ENCODE data around the gene PAOX.

Gene PAOX

DNA sequence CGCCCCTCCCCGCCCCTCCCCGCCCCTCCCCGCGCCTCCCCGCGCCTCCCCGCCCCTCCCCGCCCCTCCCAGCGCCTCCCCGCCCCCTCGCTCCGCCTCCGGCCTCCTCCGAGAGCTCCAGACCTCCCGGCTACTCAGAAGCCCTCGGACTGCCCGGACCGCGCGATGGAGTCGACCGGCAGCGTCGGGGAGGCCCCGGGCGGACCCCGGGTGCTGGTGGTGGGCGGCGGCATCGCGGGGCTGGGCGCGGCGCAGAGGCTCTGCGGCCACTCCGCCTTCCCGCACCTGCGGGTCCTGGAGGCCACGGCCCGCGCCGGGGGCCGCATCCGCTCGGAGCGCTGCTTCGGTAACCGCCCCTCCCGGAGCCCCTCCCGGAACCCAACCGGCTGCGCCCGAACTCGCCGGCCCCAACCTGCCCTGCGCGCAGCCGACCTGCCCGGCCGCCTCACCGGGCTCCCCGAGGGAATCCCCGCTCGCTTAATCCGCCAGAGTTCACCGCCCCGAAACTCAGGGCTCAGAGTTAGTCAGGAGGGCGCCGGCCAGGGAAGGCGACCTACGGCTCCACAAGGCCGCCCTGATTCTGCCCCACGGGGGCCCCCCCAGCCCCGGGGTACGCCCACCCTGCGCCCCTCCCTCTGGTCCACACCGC is at the start of gene PAOX:
TSS of gene PAOX (plus strand) at position 111 of the 649 bp plus-strand sequence. CDS start at position 166, 55 bp downstream.
- TF ChIP-seq GATA3 (IDR thresholded peaks at IDR 0.05; ENCODE audit: low read depth, low read length) (no peak), GATA2 (IDR thresholded peaks at IDR 0.05; ENCODE audit: low read depth, low read length) (no peak)

GRCh38 chr10:133329491-133330202 is 49.4 kb upstream of the PAOX start:
- no peak for TF ChIP-seq GATA3 (IDR thresholded peaks at IDR 0.05; ENCODE audit: low read depth, low read length)
- TF ChIP-seq GATA2 (IDR thresholded peaks at IDR 0.05; ENCODE audit: low read depth, low read length): no peak

DNA sequence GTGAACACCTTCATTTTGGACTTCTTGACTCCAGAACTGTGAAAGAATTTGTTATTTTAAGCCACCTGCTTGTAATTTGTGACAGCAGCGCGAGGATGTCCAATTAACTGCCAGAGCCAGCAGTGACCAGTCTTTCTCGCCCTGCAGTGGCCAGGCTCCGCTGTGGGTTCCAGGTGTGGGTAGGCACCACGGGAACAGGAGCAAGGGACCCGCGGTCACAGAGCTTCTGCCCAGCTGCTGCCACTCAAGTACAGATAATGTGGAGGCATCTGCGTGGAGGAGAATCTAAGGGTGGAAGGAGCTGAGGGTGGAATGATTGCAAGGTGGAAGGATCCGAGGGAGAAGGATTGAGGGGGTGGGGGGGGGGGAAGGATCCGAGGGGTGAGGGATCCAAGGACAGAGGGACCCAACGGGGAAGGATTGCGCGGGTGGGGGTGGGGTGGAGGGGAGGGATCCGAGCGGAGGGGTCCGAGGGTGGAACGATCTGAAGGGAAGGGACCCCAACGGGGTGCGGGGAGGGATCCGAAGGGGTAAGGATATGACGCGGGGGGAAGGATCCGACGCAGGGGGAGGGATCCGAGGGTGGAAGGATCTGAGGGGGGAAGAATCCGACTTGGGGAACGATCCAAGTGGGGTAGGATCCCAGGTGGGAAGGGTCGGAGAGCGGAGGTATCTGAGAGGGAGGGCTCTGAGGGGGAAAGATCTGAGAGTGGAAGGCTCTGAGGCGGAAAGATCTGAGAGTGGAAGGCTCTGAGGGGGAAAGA is 45.9 kb upstream of the PAOX start:
- TF ChIP-seq GATA3 (IDR thresholded peaks at IDR 0.05; ENCODE audit: low read depth, low read length): no peak
- TF ChIP-seq GATA2 (IDR thresholded peaks at IDR 0.05; ENCODE audit: low read depth, low read length): no peak

DNA sequence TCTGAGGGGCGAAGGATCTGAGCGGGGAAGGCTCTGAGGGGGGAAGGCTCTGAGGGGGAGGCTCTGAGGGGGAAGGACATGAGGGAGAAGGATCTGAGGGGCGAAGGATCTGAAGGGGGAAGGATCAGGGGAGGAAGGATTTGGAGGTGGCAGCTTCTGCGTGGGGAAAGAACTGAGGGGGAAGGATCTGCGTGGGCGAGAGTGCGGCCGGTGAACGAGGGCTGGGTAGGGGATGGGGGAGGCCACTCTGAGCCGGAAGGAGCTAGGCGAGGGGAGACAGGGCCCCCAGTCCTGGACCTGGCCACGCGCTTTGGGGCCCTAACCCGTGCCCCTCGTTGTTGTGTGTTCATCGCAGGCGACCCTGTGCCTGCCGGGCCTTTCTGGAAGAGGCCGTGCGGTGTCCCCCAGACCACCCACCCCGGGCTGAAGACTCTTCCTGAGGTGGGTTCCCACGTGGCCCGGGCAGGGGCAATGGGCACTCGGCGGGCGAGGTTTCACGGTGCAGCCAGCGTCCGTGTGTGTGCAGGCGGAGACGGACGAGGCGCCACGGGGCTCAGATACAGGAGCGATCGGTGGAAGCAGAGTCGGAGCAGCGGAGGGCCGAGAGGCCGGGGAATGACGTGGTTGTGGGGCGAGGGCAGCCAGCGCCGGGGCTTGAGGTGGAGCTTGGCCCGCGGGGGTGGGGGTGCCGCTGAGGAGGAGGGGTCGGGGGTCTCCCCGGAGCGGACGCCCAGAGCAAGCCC is 44.4 kb upstream of the PAOX start:
- TF ChIP-seq GATA2 (IDR thresholded peaks at IDR 0.05; ENCODE audit: low read depth, low read length) (no peak), GATA3 (IDR thresholded peaks at IDR 0.05; ENCODE audit: low read depth, low read length) (no peak)

DNA sequence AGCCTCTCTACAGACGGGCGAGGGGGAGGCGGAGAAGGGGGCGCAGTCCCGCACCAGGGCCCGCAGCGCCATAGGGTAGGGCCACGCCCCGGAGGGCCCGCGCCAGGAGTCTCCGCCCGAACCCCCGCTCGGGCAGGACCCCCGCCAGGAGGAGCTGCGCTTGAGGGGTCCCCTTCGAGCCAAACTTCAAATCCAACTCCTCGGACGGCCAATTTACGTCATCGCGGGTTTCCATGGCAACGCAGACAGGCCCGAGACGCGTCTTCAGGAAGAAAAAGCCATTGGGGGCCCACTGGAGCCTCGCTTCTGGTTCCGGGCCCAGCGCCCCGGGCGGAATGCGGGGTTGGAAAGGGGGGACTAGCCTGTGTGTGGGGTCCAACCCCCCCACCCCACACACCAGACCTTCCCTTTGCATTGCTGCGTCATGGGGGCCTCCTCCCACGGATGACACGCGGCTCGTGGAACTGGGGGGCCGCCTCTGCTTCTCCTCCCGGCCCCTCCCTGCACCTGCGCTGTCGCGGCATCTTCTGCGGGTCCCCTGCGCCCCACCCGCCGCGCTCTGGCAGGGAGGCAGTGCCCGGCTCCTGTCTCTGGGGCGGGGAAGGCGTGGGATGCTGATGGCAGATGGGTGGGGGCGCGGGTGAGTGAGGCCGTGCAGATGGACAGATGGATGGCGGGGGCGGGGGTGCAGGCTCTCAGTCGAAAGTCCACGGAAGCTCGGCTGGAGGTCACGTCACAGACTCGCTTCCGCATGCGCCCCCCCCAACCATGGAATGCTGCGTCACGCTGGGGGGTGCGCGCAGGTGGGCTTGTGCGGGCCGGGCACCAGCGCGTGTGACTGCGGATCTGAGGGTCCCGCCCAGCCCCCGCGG is 43.6 kb upstream of the PAOX start:
- TF ChIP-seq GATA3 (IDR thresholded peaks at IDR 0.05; ENCODE audit: low read depth, low read length) (no peak), GATA2 (IDR thresholded peaks at IDR 0.05; ENCODE audit: low read depth, low read length) (no peak)

- TF ChIP-seq GATA2 (IDR thresholded peaks at IDR 0.05; ENCODE audit: low read depth, low read length) (no peak), GATA3 (IDR thresholded peaks at IDR 0.05; ENCODE audit: low read depth, low read length) (no peak)
Measured at GRCh38 chr10:133336118-133336576, 42.9 kb upstream of the PAOX start.

GRCh38 chr10:133336577-133337369 is 42.3 kb upstream of the PAOX start, which contains the start of gene CALY:
Gene CALY (minus strand): TSS chr10:133336896. CDS start chr10:133328989, 7,907 bp downstream.
- TF ChIP-seq GATA3 (IDR thresholded peaks at IDR 0.05; ENCODE audit: low read depth, low read length) (no peak), GATA2 (IDR thresholded peaks at IDR 0.05; ENCODE audit: low read depth, low read length) (no peak)

DNA sequence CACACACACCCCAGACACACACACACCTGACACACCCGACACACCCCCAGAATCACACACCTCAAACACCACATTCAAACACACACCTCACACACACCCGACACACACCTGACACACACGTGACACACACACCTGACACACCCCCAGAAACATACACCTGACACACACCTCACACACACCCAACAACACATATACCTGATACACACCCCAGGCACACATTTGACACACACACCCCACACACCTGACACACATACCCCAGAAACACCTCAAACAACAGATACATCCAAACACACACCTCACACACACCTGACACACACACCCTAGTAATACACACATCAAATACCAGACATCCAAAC is 41.7 kb upstream of the PAOX start:
- TF ChIP-seq GATA3 (IDR thresholded peaks at IDR 0.05; ENCODE audit: low read depth, low read length): no peak
- TF ChIP-seq GATA2 (IDR thresholded peaks at IDR 0.05; ENCODE audit: low read depth, low read length): no peak

GRCh38 chr10:133338080-133339071 is 40.7 kb upstream of the PAOX start:
- TF ChIP-seq GATA2 (IDR thresholded peaks at IDR 0.05; ENCODE audit: low read depth, low read length): no peak
- no peak for TF ChIP-seq GATA3 (IDR thresholded peaks at IDR 0.05; ENCODE audit: low read depth, low read length)

DNA sequence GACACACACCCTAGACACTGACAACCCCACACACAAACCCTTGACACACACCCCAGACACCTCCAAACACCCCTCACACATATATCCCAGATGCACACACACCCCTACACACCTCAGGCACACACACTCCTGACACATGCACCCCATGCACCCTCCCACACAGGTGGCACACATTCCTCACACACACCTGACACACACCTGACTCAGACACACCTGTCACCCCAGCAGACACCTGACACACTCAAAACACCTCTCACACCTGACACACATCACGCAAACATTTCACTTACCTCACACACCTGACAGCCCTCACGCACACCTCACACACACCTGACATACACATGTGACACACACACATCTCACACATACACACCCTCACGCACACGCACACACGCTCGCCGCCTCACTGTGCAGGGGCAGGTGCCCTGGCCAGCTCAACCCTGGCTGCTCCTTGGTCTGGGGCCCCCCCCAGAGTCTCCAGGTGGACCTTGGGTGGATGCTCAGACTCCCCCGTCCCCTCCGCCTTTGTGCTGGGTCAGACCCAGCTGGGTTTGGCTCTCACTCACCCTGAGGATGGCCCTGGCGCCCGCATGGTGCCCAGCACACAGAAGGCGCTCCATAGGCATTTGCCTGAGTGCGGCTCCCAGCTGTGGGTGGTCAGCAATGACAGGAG is 39.2 kb upstream of the PAOX start:
- TF ChIP-seq GATA3 (IDR thresholded peaks at IDR 0.05; ENCODE audit: low read depth, low read length) (no peak), GATA2 (IDR thresholded peaks at IDR 0.05; ENCODE audit: low read depth, low read length) (no peak)

- no peak for TF ChIP-seq GATA2 (IDR thresholded peaks at IDR 0.05; ENCODE audit: low read depth, low read length)
- TF ChIP-seq GATA3 (IDR thresholded peaks at IDR 0.05; ENCODE audit: low read depth, low read length): no peak
Measured at GRCh38 chr10:133341983-133342382, 37.1 kb upstream of the PAOX start.

All from SH-SY5Y (cell line).